Liver (tissue), 9 donors: Measurements from ENCODE around the gene TP53I11. TPM values are rescaled to one million over a fixed set of nuclear protein-coding genes. Genes with fewer than 3 reads are reported as not detected.

ENCODE experiments used
- DNase-seq: peaks from one replicate; pipeline ENCODE4 v3.0.0-alpha.2; 2017; ENCODE audit warnings: low spot score
- H3K27ac ChIP-seq, 2 donors: one replicate each; pipeline ENCODE4 v1.7.0; 2013; ENCODE audit warnings: inconsistent platforms in 2 of 2, low read length in 2 of 2, control low read depth in 1 of 2, low read depth in 1 of 2, mild to moderate bottlenecking in 1 of 2
- H3K27me3 ChIP-seq, 4 donors: one replicate each; pipeline versions ENCODE4 v1.6.1 to v1.7.0; 2013; ENCODE audit warnings: low read length in 3 of 4, inconsistent platforms in 1 of 4, mild to moderate bottlenecking in 1 of 4, moderate library complexity in 1 of 4; ENCODE audit not compliant: control insufficient read depth in 4 of 4, insufficient read depth in 4 of 4
- H3K36me3 ChIP-seq, 4 donors: one replicate each; pipeline versions ENCODE4 v1.6.1 to v1.7.0; 2013; ENCODE audit warnings: low read length in 3 of 4, mild to moderate bottlenecking in 3 of 4, low read depth in 1 of 4, moderate library complexity in 1 of 4; ENCODE audit not compliant: control insufficient read depth in 4 of 4, insufficient read depth in 3 of 4
- H3K4me1 ChIP-seq, 4 donors: one replicate each; pipeline versions ENCODE4 v1.6.1 to v1.7.0; 2013; ENCODE audit warnings: low read length in 3 of 4, mild to moderate bottlenecking in 3 of 4, moderate library complexity in 1 of 4; ENCODE audit not compliant: control insufficient read depth in 4 of 4, insufficient read depth in 4 of 4
- H3K4me3 ChIP-seq, 3 donors: one replicate each; pipeline versions ENCODE4 v1.6.1 to v1.7.0; 2013; ENCODE audit warnings: low read length in 3 of 3, control low read depth in 1 of 3, low read depth in 1 of 3, mild to moderate bottlenecking in 1 of 3
- H3K9ac ChIP-seq, 2 donors: one replicate each; pipeline ENCODE4 v1.7.0; 2013; ENCODE audit warnings: low read length in 2 of 2, mild to moderate bottlenecking in 2 of 2, moderate library complexity in 2 of 2, control low read depth in 1 of 2, low read depth in 1 of 2
- H3K9me3 ChIP-seq, 4 donors: one replicate each; pipeline versions ENCODE4 v1.6.1 to v1.7.0; 2013; ENCODE audit warnings: low read length in 3 of 4; ENCODE audit not compliant: control insufficient read depth in 4 of 4
- EGR1 ChIP-seq, 2 donors: IDR thresholded peaks; 2 replicates each; pipeline ENCODE4 v1.6.1; 2016 to 2018; ENCODE audit warnings: antibody characterized with exemption in 2 of 2, low read depth in 2 of 2
- FOXA1 ChIP-seq: IDR thresholded peaks from 2 replicates; pipeline ENCODE4 v1.6.1; 2016; ENCODE audit warnings: antibody characterized with exemption
- FOXA2 ChIP-seq: IDR thresholded peaks from 2 replicates; pipeline ENCODE4 v1.6.1; 2016; ENCODE audit warnings: antibody characterized with exemption
- GABPA ChIP-seq, 2 donors: IDR thresholded peaks in 1 of 2; conservative IDR thresholded peaks in 1 of 2; 2 replicates each; pipeline ENCODE4 v1.6.1; 2016; ENCODE audit warnings: antibody characterized with exemption in 2 of 2, mild to moderate bottlenecking in 1 of 2, moderate library complexity in 1 of 2
- HNF4A ChIP-seq, 2 donors: conservative IDR thresholded peaks; 2 replicates each; pipeline ENCODE4 v1.6.1; 2016; ENCODE audit warnings: antibody characterized with exemption in 2 of 2, mild to moderate bottlenecking in 2 of 2
- HNF4G ChIP-seq: IDR thresholded peaks from 2 replicates; pipeline ENCODE4 v1.6.1; 2016; ENCODE audit warnings: antibody characterized with exemption
- JUND ChIP-seq, 2 donors: IDR thresholded peaks; 2 replicates each; pipeline ENCODE4 v1.6.1; 2016; ENCODE audit warnings: antibody characterized with exemption in 2 of 2
- MAX ChIP-seq: IDR thresholded peaks from 2 replicates; pipeline ENCODE4 v1.6.1; 2016; ENCODE audit warnings: antibody characterized with exemption
- NR2F2 ChIP-seq: IDR thresholded peaks from 2 replicates; pipeline ENCODE4 v1.6.1; 2016; ENCODE audit warnings: antibody characterized with exemption
- RAD21 ChIP-seq, 2 donors: IDR thresholded peaks; 2 replicates each; pipeline ENCODE4 v1.6.1; 2016; ENCODE audit warnings: antibody characterized with exemption in 2 of 2, mild to moderate bottlenecking in 2 of 2
- REST ChIP-seq: IDR thresholded peaks from 2 replicates; pipeline ENCODE4 v1.6.1; 2016; ENCODE audit warnings: antibody characterized with exemption, mild to moderate bottlenecking
- RXRA ChIP-seq, 2 donors: IDR thresholded peaks; 2 replicates each; pipeline ENCODE4 v1.6.1; 2017 to 2018; ENCODE audit warnings: antibody characterized with exemption in 2 of 2, mild to moderate bottlenecking in 1 of 2
- SP1 ChIP-seq: IDR thresholded peaks from 2 replicates; pipeline ENCODE4 v1.6.1; 2018; ENCODE audit warnings: antibody characterized with exemption, mild to moderate bottlenecking
- TAF1 ChIP-seq: conservative IDR thresholded peaks from 2 replicates; pipeline ENCODE4 v1.6.1; 2016; ENCODE audit warnings: antibody characterized with exemption, mild to moderate bottlenecking
- YY1 ChIP-seq: IDR thresholded peaks from 2 replicates; pipeline ENCODE4 v1.6.1; 2016; ENCODE audit warnings: antibody characterized with exemption, mild to moderate bottlenecking
- WGBS: extraction: QIAGEN DNeasy Blood & Tissue Kit; methylation state at CpG from one replicate; pipeline ENCODE4 v1.1.7; 2013; 5-methylcytosine and 5-hydroxymethylcytosine counted together
- polyA plus RNA-seq, 2 donors: library from polyadenylated mRNA; stranded (reverse) in 1 of 2; unstranded in 1 of 2; fragments of 200-250 nt in 1 of 2; fragments of >200 nt in 1 of 2; fragmentation: Nextera tagmentation in 1 of 2; extraction: Ambion mirVana in 1 of 2; gene quantifications; one replicate each; pipeline versions ENCODE4 v1.2.1 to v1.2.3, GENCODE V29; 2013 to 2015
- total RNA-seq, 2 donors: library from RNA; depleted of rRNA; stranded (reverse); fragments of >200 nt; gene quantifications; one replicate each; pipeline ENCODE4 v1.2.3, GENCODE V29; 2014
- TF ChIP-seq, protein P1 (sequence below): fragments of 150-350 bp; IDR thresholded peaks from 2 replicates; pipeline ENCODE4 v1.5.1; 2017; ENCODE audit warnings: improper control_type of control experiment, low read depth, low read length; ENCODE audit not compliant: missing input control
- TF ChIP-seq, protein P2 (sequence below): IDR thresholded peaks from 2 replicates; pipeline ENCODE4 v1.6.1; 2016; ENCODE audit warnings: antibody characterized with exemption
- donor health status: healthy.
- donor health status: healthy.
- donor health status: healthy.
- donor health status: healthy.
- donor health status: healthy.

The TP53I11 gene
- total and polyA plus RNA-seq, 4 donors = 3.6 to 16.0 (median 8.3) TPM

GRCh38 chr11:44998051-44998450 lies 47.4 kb upstream of the TP53I11 start (continued):
- TF ChIP-seq TAF1 (no peak), HNF4G (no peak), RAD21 (IDR thresholded peaks at IDR 0.05) (no peak)

GRCh38 chr11:44997566-44997965 lies 46.9 kb upstream of the TP53I11 start:
- Histone ChIP-seq H3K9me3 (no peaks in the 10 kb centered on the region), H3K27me3 (no peaks in the 10 kb centered on the region), H3K9ac (no peak overlapping the region), H3K4me1 (no peaks in the 10 kb centered on the region), H3K27ac (no peak overlapping the region), H3K4me3 (no peak overlapping the region), H3K36me3 (no peaks in the 10 kb centered on the region)
- TF ChIP-seq GABPA (IDR thresholded peaks at IDR 0.05 in 1 of 2, conservative IDR thresholded peaks at IDR 0.05 in 1 of 2) (no peak), NR2F2 (no peak), SP1 (no peak), EGR1 (IDR thresholded peaks at IDR 0.05; ENCODE audit: low read depth in 2 of 2) (no peak), HNF4A (conservative IDR thresholded peaks at IDR 0.05) (no peak), JUND (IDR thresholded peaks at IDR 0.05) (no peak), RAD21 (IDR thresholded peaks at IDR 0.05) (no peak)
- TF ChIP-seq, protein P1, sequence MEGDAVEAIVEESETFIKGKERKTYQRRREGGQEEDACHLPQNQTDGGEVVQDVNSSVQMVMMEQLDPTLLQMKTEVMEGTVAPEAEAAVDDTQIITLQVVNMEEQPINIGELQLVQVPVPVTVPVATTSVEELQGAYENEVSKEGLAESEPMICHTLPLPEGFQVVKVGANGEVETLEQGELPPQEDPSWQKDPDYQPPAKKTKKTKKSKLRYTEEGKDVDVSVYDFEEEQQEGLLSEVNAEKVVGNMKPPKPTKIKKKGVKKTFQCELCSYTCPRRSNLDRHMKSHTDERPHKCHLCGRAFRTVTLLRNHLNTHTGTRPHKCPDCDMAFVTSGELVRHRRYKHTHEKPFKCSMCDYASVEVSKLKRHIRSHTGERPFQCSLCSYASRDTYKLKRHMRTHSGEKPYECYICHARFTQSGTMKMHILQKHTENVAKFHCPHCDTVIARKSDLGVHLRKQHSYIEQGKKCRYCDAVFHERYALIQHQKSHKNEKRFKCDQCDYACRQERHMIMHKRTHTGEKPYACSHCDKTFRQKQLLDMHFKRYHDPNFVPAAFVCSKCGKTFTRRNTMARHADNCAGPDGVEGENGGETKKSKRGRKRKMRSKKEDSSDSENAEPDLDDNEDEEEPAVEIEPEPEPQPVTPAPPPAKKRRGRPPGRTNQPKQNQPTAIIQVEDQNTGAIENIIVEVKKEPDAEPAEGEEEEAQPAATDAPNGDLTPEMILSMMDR = no peak
- WGBS = 90% methylated on average over 5 of the region's 5 CpGs
- no peak for DNase-seq

GRCh38 chr11:44994753-44995152 lies 44.1 kb upstream of the TP53I11 start:
- 56% methylated on average over 5 of the region's 5 CpGs for WGBS
- Histone ChIP-seq H3K27ac (no peak overlapping the region), H3K9me3 (no peaks in the 10 kb centered on the region), H3K4me3 (no peak overlapping the region), H3K36me3 (no peaks in the 10 kb centered on the region), H3K9ac (no peak overlapping the region), H3K27me3 (no peaks in the 10 kb centered on the region), H3K4me1 (no peaks in the 10 kb centered on the region)
- no peak for TF ChIP-seq HNF4A (conservative IDR thresholded peaks at IDR 0.05)
- TF ChIP-seq MAX = no peak
- TF ChIP-seq SP1 = no peak
- no peak for TF ChIP-seq RXRA (IDR thresholded peaks at IDR 0.05)
- TF ChIP-seq YY1 = no peak
- TF ChIP-seq REST = no peak
- TF ChIP-seq HNF4G = no peak
- TF ChIP-seq, protein P2, sequence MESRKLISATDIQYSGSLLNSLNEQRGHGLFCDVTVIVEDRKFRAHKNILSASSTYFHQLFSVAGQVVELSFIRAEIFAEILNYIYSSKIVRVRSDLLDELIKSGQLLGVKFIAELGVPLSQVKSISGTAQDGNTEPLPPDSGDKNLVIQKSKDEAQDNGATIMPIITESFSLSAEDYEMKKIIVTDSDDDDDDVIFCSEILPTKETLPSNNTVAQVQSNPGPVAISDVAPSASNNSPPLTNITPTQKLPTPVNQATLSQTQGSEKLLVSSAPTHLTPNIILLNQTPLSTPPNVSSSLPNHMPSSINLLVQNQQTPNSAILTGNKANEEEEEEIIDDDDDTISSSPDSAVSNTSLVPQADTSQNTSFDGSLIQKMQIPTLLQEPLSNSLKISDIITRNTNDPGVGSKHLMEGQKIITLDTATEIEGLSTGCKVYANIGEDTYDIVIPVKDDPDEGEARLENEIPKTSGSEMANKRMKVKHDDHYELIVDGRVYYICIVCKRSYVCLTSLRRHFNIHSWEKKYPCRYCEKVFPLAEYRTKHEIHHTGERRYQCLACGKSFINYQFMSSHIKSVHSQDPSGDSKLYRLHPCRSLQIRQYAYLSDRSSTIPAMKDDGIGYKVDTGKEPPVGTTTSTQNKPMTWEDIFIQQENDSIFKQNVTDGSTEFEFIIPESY = no peak
- TF ChIP-seq FOXA2 = no peak
- no peak for TF ChIP-seq NR2F2
- TF ChIP-seq TAF1 = no peak
- TF ChIP-seq JUND (IDR thresholded peaks at IDR 0.05) = no peak
- TF ChIP-seq, protein P1 = no peak
- TF ChIP-seq GABPA (IDR thresholded peaks at IDR 0.05 in 1 of 2, conservative IDR thresholded peaks at IDR 0.05 in 1 of 2) = no peak
- TF ChIP-seq FOXA1 = no peak
- no peak for TF ChIP-seq RAD21 (IDR thresholded peaks at IDR 0.05)
- DNase-seq = no peak
